Suprapubic skin (tissue), 4 donors: ENCODE results near the gene TBC1D2B.

Experiments used
- CTCF ChIP-seq, 2 donors: fragments of 200-600 bp in 1 of 2; fragments of 450-650 bp in 1 of 2; sonication (generic) in 1 of 2; IDR thresholded peaks; one replicate each; pipeline ENCODE4 v1.5.1; 2016 to 2019; ENCODE audit warnings: antibody characterized with exemption in 2 of 2, mild to moderate bottlenecking in 1 of 2, moderate library complexity in 1 of 2
- POLR2A ChIP-seq, 2 donors: fragments of 450-650 bp; IDR thresholded peaks; one replicate each; pipeline ENCODE4 v1.6.1; 2017; ENCODE audit warnings: antibody characterized with exemption in 2 of 2, mild to moderate bottlenecking in 2 of 2, moderate library complexity in 2 of 2
- POLR2AphosphoS5 ChIP-seq, 3 donors: sonication (generic); formaldehyde crosslinking; IDR thresholded peaks; one replicate each; pipeline ENCODE4 v1.6.1; 2017; ENCODE audit warnings: antibody characterized with exemption in 3 of 3

GRCh38 chr15:78007211-78007931 is 70.1 kb downstream of the TBC1D2B start:
- TF ChIP-seq POLR2AphosphoS5 (IDR thresholded peaks at IDR 0.05) (no peak), CTCF (IDR thresholded peaks at IDR 0.05) (no peak), POLR2A (IDR thresholded peaks at IDR 0.05) (no peak)
